ENCODE data around the gene ELL2. TPM values are rescaled to one million over a fixed set of nuclear protein-coding genes. Genes with fewer than 3 reads are reported as not detected.

Gene ELL2
- total and polyA plus RNA-seq, 9 of the 15 experiments (the other 6 are each of a cell fraction or from before 2014, with no cell fraction given), result 4.3 to 18.3 (median 14.5) TPM

GRCh38 chr5:95960667-95961616, 709 bp downstream of the ELL2 start (continued):
- TF ChIP-seq, protein P1, sequence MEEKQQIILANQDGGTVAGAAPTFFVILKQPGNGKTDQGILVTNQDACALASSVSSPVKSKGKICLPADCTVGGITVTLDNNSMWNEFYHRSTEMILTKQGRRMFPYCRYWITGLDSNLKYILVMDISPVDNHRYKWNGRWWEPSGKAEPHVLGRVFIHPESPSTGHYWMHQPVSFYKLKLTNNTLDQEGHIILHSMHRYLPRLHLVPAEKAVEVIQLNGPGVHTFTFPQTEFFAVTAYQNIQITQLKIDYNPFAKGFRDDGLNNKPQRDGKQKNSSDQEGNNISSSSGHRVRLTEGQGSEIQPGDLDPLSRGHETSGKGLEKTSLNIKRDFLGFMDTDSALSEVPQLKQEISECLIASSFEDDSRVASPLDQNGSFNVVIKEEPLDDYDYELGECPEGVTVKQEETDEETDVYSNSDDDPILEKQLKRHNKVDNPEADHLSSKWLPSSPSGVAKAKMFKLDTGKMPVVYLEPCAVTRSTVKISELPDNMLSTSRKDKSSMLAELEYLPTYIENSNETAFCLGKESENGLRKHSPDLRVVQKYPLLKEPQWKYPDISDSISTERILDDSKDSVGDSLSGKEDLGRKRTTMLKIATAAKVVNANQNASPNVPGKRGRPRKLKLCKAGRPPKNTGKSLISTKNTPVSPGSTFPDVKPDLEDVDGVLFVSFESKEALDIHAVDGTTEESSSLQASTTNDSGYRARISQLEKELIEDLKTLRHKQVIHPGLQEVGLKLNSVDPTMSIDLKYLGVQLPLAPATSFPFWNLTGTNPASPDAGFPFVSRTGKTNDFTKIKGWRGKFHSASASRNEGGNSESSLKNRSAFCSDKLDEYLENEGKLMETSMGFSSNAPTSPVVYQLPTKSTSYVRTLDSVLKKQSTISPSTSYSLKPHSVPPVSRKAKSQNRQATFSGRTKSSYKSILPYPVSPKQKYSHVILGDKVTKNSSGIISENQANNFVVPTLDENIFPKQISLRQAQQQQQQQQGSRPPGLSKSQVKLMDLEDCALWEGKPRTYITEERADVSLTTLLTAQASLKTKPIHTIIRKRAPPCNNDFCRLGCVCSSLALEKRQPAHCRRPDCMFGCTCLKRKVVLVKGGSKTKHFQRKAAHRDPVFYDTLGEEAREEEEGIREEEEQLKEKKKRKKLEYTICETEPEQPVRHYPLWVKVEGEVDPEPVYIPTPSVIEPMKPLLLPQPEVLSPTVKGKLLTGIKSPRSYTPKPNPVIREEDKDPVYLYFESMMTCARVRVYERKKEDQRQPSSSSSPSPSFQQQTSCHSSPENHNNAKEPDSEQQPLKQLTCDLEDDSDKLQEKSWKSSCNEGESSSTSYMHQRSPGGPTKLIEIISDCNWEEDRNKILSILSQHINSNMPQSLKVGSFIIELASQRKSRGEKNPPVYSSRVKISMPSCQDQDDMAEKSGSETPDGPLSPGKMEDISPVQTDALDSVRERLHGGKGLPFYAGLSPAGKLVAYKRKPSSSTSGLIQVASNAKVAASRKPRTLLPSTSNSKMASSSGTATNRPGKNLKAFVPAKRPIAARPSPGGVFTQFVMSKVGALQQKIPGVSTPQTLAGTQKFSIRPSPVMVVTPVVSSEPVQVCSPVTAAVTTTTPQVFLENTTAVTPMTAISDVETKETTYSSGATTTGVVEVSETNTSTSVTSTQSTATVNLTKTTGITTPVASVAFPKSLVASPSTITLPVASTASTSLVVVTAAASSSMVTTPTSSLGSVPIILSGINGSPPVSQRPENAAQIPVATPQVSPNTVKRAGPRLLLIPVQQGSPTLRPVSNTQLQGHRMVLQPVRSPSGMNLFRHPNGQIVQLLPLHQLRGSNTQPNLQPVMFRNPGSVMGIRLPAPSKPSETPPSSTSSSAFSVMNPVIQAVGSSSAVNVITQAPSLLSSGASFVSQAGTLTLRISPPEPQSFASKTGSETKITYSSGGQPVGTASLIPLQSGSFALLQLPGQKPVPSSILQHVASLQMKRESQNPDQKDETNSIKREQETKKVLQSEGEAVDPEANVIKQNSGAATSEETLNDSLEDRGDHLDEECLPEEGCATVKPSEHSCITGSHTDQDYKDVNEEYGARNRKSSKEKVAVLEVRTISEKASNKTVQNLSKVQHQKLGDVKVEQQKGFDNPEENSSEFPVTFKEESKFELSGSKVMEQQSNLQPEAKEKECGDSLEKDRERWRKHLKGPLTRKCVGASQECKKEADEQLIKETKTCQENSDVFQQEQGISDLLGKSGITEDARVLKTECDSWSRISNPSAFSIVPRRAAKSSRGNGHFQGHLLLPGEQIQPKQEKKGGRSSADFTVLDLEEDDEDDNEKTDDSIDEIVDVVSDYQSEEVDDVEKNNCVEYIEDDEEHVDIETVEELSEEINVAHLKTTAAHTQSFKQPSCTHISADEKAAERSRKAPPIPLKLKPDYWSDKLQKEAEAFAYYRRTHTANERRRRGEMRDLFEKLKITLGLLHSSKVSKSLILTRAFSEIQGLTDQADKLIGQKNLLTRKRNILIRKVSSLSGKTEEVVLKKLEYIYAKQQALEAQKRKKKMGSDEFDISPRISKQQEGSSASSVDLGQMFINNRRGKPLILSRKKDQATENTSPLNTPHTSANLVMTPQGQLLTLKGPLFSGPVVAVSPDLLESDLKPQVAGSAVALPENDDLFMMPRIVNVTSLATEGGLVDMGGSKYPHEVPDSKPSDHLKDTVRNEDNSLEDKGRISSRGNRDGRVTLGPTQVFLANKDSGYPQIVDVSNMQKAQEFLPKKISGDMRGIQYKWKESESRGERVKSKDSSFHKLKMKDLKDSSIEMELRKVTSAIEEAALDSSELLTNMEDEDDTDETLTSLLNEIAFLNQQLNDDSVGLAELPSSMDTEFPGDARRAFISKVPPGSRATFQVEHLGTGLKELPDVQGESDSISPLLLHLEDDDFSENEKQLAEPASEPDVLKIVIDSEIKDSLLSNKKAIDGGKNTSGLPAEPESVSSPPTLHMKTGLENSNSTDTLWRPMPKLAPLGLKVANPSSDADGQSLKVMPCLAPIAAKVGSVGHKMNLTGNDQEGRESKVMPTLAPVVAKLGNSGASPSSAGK (IDR thresholded peaks at IDR 0.05), result no peak
- TF ChIP-seq HMGN3 (IDR thresholded peaks at IDR 0.05; ENCODE audit: borderline replicate concordance, extremely low read depth, insufficient read length, low read depth, low read length), result peak; percentile 45
- peak; percentile 74 to 75 for TF ChIP-seq RAD21 (CRISPR knock-in tag; conservative IDR thresholded peaks at IDR 0.05 in 1 of 2, IDR thresholded peaks at IDR 0.05 in 1 of 2)
- TF ChIP-seq CREB3L1 (IDR thresholded peaks at IDR 0.05; ENCODE audit: borderline replicate concordance, low read depth), result peak; percentile 52; the same call in 1 of the 2 replicates
- TF ChIP-seq TGIF2 (CRISPR knock-in tag; IDR thresholded peaks at IDR 0.05), result 0 out of 2 replicates have a peak, but pooled peaks have one; percentile 32
- TF ChIP-seq EP300 (IDR thresholded peaks at IDR 0.05; ENCODE audit: low read length), result peak; percentile 4; the same call in 1 of the 2 replicates
- 0 out of 2 replicates have a peak, but pooled peaks have one; percentile 13 for TF ChIP-seq SOX6 (IDR thresholded peaks at IDR 0.05)
- 0 out of 4 replicates have a peak, but pooled peaks of 1 of the 2 experiments have one; percentile 14 for TF ChIP-seq NRF1 (conservative IDR thresholded peaks at IDR 0.05 in 1 of 2, IDR thresholded peaks at IDR 0.05 in 1 of 2)
- TF ChIP-seq ZBTB17 (CRISPR knock-in tag; IDR thresholded peaks at IDR 0.05), result peak; percentile 77; the same call in 1 of the 2 replicates
- peak in 1 of 2 experiments; percentile 51 for TF ChIP-seq E2F6 (IDR thresholded peaks at IDR 0.05; ENCODE audit: borderline replicate concordance in 1 of 2, extremely low read depth in 1 of 2, insufficient read depth in 1 of 2, insufficient read length in 1 of 2, low read depth in 1 of 2, low read length in 1 of 2, poor library complexity in 1 of 2, severe bottlenecking in 1 of 2)

Data from K562 (cell line).